ENCODE results near the gene SPAAR. TPM values are rescaled to one million over a fixed set of nuclear protein-coding genes. Genes with fewer than 3 reads are reported as not detected.

The SPAAR gene
- polyA plus RNA-seq, 1 donor (not counting 4 experiments of a cell fraction or from before 2014, with no cell fraction given) = not detected

GRCh38 chr9:35907711-35908503 lies 1.4 kb upstream of the SPAAR start:
- no peaks in the 10 kb centered on the region for H3K79me2 ChIP-seq (ENCODE audit: control insufficient read depth, insufficient read depth, low read length)
- peak overlapping the region; percentile 7 for H3K9ac ChIP-seq (ENCODE audit: control insufficient read depth, extremely low read depth, insufficient read depth, low read length)
- peak overlapping the region; percentile 54 for H3K4me2 ChIP-seq (ENCODE audit: control insufficient read depth, extremely low read depth, insufficient read depth, low read depth, low read length)
- TF ChIP-seq EZH2 (IDR thresholded peaks at IDR 0.05; ENCODE audit: low read length) (no peak), CTCF (optimal IDR thresholded peaks at IDR 0.05 in 1 of 3, IDR thresholded peaks at IDR 0.05 in 1 of 3, conservative IDR thresholded peaks at IDR 0.05 in 1 of 3; ENCODE audit: extremely low read depth in 1 of 3, insufficient read depth in 2 of 3, low read length in 3 of 3) (no peak)
- no peaks in the 10 kb centered on the region for H3K27me3 ChIP-seq (ENCODE audit: control insufficient read depth, extremely low read depth, insufficient read depth, low read length)
- no peaks in the 10 kb centered on the region for H4K20me1 ChIP-seq (ENCODE audit: control insufficient read depth, extremely low read depth, insufficient read depth, low read length)
- H3K27ac ChIP-seq (ENCODE audit: control insufficient read depth, insufficient read depth, low read length) = peak overlapping the region; percentile 3
- no peak for DNase-seq (ENCODE audit: low read depth, low spot score)
- no peaks in the 10 kb centered on the region for H3K36me3 ChIP-seq (ENCODE audit: control insufficient read depth in 2 of 2, extremely low read depth in 1 of 2, insufficient read depth in 2 of 2, low read length in 2 of 2)
- dilution Hi-C loops (cut with MboI; ENCODE audit: extremely low pct_ligation_motif_present, low sequenced_read_pairs) = no loop called here
- no peaks in the 10 kb centered on the region for H3K9me3 ChIP-seq (ENCODE audit: control insufficient read depth, low read depth, low read length)
- H3K4me3 ChIP-seq (ENCODE audit: control insufficient read depth in 2 of 3, extremely low read depth in 1 of 3, insufficient read depth in 2 of 3, low read depth in 1 of 3, low read length in 3 of 3) = peak overlapping the region in 1 of 3 experiments; percentile 35
- H3K4me1 ChIP-seq (ENCODE audit: control insufficient read depth, extremely low read depth, insufficient read depth, low read length) = peaks cover 36% of the 10 kb centered on the region
- H2AFZ ChIP-seq (ENCODE audit: control insufficient read depth, low read length) = peak overlapping the region; percentile 14
- H3K9me1 ChIP-seq (ENCODE audit: control insufficient read depth, extremely low read depth, insufficient read depth, low read length) = no peaks in the 10 kb centered on the region
- peak; percentile 75 for FAIRE-seq

DNA sequence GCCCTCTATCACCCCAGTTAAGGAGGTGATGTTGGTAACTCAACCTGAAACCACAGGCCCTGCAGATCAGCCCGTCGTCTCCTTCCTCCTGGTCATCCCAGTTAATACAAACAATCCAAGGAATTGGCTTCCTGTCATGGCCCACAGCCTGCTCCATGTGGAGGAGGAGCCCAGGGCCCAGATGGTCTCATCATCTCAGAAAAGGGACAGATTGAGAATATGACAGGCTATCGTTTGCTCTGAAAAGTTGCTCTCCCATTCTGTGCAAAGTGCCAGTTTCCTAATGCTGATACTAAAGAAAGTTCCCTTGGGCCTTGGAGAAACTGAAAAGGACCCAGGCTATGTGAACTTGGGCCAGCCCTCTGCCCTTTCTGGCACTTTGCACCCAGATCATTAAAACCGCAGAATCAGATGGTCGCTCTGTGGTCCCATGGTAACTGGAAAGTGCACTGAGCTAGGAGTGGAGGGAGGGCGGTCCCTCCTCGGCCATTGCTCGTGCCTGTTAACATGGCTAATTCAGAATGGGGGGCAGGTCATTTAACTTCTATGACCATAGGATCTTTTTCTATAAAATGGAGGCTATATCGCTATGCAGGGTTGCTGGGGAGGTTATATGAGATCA lies 675 bp upstream of the SPAAR start:
- TF ChIP-seq CTCF (optimal IDR thresholded peaks at IDR 0.05 in 1 of 3, IDR thresholded peaks at IDR 0.05 in 1 of 3, conservative IDR thresholded peaks at IDR 0.05 in 1 of 3; ENCODE audit: extremely low read depth in 1 of 3, insufficient read depth in 2 of 3, low read length in 3 of 3) (no peak), EZH2 (IDR thresholded peaks at IDR 0.05; ENCODE audit: low read length) (no peak)
- Histone ChIP-seq H3K36me3 (ENCODE audit: control insufficient read depth in 2 of 2, extremely low read depth in 1 of 2, insufficient read depth in 2 of 2, low read length in 2 of 2) (no peaks in the 10 kb centered on the region), H3K79me2 (ENCODE audit: control insufficient read depth, insufficient read depth, low read length) (no peaks in the 10 kb centered on the region), H3K27me3 (ENCODE audit: control insufficient read depth, extremely low read depth, insufficient read depth, low read length) (no peaks in the 10 kb centered on the region), H3K9me3 (ENCODE audit: control insufficient read depth, low read depth, low read length) (no peaks in the 10 kb centered on the region), H3K9ac (ENCODE audit: control insufficient read depth, extremely low read depth, insufficient read depth, low read length) (no peak overlapping the region), H3K4me3 (ENCODE audit: control insufficient read depth in 2 of 3, extremely low read depth in 1 of 3, insufficient read depth in 2 of 3, low read depth in 1 of 3, low read length in 3 of 3) (no peak overlapping the region), H3K27ac (ENCODE audit: control insufficient read depth, insufficient read depth, low read length) (no peak overlapping the region), H2AFZ (ENCODE audit: control insufficient read depth, low read length) (peak overlapping the region; percentile 14), H3K4me2 (ENCODE audit: control insufficient read depth, extremely low read depth, insufficient read depth, low read depth, low read length) (peak overlapping the region; percentile 54), H3K4me1 (ENCODE audit: control insufficient read depth, extremely low read depth, insufficient read depth, low read length) (peaks cover 36% of the 10 kb centered on the region), H4K20me1 (ENCODE audit: control insufficient read depth, extremely low read depth, insufficient read depth, low read length) (no peaks in the 10 kb centered on the region), H3K9me1 (ENCODE audit: control insufficient read depth, extremely low read depth, insufficient read depth, low read length) (no peaks in the 10 kb centered on the region)
- FAIRE-seq = no peak
- no peak for DNase-seq (ENCODE audit: low read depth, low spot score)
- dilution Hi-C loops (cut with MboI; ENCODE audit: extremely low pct_ligation_motif_present, low sequenced_read_pairs) = no loop called here
